Rectal smooth muscle tissue (tissue), 1 donor: ENCODE data around the gene MARCHF4.

ENCODE experiments used
- H3K27ac ChIP-seq: one replicate; pipeline ENCODE4 v1.7.0; 2013; ENCODE audit warnings: low read depth, low read length, inconsistent platforms
- H3K27me3 ChIP-seq: one replicate; pipeline ENCODE4 v1.7.0; 2013; ENCODE audit warnings: low read length; ENCODE audit not compliant: control insufficient read depth, insufficient read depth
- H3K36me3 ChIP-seq: one replicate; pipeline ENCODE4 v1.7.0; 2013; ENCODE audit warnings: low read length; ENCODE audit not compliant: control insufficient read depth, insufficient read depth
- H3K4me1 ChIP-seq: one replicate; pipeline ENCODE4 v1.7.0; 2013; ENCODE audit warnings: low read length; ENCODE audit not compliant: control insufficient read depth, insufficient read depth
- H3K4me3 ChIP-seq: one replicate; pipeline ENCODE4 v1.7.0; 2013; ENCODE audit warnings: low read length
- H3K9ac ChIP-seq: one replicate; pipeline ENCODE4 v1.7.0; 2013; ENCODE audit warnings: low read length

Gene MARCHF4

DNA sequence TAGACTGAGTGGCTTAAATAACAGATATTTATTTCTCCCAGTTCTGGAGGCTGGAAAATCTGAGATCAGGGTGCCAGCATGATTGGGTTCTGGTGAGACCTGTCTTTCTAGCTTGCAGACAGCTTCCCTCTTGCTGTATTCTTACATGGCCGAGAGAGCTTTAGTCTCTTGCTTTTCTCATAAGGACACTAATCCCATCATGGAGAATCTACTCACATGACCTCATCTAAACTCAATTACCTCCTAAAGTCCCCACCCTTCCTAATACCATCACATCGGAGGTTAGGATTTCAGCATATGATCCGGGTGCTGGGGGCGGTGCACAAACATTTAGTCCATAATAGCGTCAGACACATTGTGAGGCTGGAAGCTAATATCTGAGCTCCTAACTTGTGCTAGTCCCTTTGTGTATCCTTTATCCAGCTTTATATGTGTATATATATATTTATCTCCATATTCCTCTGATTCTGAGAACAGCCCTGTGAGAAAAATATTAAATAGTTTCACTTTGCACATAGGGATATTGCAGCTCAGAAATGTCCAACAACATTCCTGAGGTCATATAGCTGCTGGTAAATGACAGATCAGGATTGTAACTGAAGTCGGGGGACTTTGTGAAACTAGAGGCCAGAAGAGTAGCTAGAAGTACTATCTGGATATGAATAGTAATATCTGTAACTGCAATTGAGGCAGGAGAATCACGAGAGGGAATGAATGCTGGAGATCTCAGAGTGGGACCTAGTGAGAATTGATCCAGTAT is 28.9 kb downstream of the MARCHF4 start:
- no peak overlapping the region for H3K9ac ChIP-seq
- H3K4me3 ChIP-seq: no peak overlapping the region
- H3K27ac ChIP-seq: no peak overlapping the region
- H3K36me3 ChIP-seq: no peaks in the 10 kb centered on the region
- H3K27me3 ChIP-seq: no peaks in the 10 kb centered on the region
- H3K4me1 ChIP-seq: no peaks in the 10 kb centered on the region

DNA sequence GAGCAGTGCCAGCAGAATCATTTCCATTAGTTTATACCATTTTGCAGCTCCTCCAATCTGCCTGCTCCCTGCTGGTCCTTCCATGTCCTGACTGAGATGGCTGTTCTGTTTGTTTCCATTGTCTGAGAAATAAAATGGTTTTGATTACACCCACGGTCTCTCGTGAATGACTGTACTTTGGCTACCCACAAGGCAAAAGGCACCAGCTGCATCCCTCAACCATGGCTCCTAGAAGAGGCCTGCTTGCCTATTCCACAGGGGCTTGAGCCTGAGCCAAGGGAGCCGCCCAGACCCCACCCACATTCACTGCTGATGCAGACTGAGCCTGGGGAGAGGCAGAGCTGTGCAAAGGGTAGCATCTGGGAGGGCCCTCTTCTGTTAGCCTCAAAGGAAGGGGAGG is 31.2 kb downstream of the MARCHF4 start:
- Histone ChIP-seq H3K36me3 (no peaks in the 10 kb centered on the region), H3K4me1 (no peaks in the 10 kb centered on the region), H3K27ac (no peak overlapping the region), H3K4me3 (no peak overlapping the region), H3K27me3 (no peaks in the 10 kb centered on the region), H3K9ac (no peak overlapping the region)

GRCh38 chr2:216340280-216340631 is 32.0 kb downstream of the MARCHF4 start:
- no peak overlapping the region for H3K4me3 ChIP-seq
- H3K4me1 ChIP-seq: no peaks in the 10 kb centered on the region
- no peaks in the 10 kb centered on the region for H3K36me3 ChIP-seq
- H3K9ac ChIP-seq: no peak overlapping the region
- no peaks in the 10 kb centered on the region for H3K27me3 ChIP-seq
- no peak overlapping the region for H3K27ac ChIP-seq

DNA sequence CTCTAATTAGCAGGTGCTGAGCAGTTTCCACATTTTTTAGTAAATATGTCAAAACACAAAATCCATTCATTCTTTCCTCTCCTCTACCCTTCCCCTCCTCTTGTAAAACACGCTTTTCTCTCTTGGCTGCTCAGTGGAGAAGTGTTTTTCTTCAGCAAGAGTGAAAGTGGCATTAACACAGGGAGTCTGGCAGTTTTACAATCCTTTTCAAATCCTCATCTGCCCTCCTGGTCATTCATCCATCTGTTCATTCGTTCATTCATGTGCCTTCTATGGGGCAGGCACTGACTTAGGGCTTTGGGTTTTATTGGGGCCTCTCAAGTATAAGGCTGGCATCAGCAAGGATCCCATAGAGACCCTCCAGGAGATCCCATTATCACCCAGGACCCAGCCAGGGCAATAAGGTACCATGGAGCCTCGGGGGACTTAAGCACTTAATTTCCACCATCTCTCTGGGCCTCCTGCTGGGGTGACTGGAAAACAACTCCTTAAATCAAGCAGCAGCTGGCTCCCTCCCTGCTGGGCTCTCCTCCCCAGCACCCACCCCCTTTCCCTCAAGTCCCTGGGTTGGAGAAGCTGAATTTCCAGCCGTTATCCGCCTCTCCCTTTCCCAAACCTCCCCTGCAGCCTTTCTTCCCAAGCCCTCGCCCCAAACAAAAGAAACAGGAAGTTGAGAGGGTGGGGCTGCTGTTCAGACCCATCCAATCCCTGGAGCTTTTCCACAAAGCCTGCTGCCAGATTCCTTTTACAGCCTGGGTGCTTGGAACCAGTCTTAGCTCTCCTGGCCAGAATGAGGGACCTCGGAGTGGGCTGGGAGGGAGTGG is 32.6 kb downstream of the MARCHF4 start:
- Histone ChIP-seq H3K9ac (no peak overlapping the region), H3K27ac (no peak overlapping the region), H3K27me3 (no peaks in the 10 kb centered on the region), H3K4me1 (no peaks in the 10 kb centered on the region), H3K4me3 (no peak overlapping the region), H3K36me3 (no peaks in the 10 kb centered on the region)

DNA sequence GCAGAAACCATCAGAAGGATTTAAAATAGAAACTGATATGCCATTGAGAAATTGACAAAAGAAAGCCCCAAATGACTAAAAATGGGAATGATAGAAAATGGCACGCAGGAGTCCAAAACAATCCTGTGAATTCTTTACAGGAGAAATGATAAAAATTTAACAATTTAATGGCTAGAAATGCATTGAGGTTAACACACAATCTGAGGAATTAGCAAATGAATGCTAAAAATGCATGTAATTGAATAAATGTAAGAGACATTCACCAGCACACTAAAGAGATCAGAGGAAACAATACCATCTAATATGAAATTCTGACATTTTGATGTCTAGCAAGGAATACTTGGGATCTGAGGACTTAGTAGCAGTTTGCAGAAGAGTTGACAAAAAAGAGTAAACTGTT is 37.0 kb downstream of the MARCHF4 start:
- H3K9ac ChIP-seq: no peak overlapping the region
- H3K4me3 ChIP-seq: no peak overlapping the region
- H3K27ac ChIP-seq: no peak overlapping the region
- H3K36me3 ChIP-seq: no peaks in the 10 kb centered on the region
- H3K27me3 ChIP-seq: no peaks in the 10 kb centered on the region
- H3K4me1 ChIP-seq: no peaks in the 10 kb centered on the region

DNA sequence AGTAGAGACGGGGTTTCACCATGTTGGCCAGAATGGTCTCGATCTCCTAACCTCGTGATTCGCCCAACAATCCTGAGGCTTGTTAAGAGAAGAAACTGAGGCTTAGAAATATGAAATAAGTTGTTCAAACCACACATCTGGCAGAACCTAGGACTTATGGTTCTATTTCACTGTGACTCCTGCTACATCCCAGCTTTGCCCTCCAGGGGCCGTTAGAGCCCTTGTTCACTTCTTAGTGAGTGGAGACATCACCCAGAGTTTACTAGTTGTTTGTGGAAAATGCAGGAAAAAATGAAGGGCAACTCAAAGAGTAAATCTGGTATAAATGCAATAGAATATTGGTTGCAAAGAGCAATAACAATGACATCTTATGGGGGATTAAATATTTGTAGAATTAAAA is 43.9 kb downstream of the MARCHF4 start:
- Histone ChIP-seq H3K27me3 (no peaks in the 10 kb centered on the region), H3K27ac (no peak overlapping the region), H3K36me3 (no peaks in the 10 kb centered on the region), H3K9ac (no peak overlapping the region), H3K4me1 (no peaks in the 10 kb centered on the region), H3K4me3 (no peak overlapping the region)

- no peaks in the 10 kb centered on the region for H3K36me3 ChIP-seq
- H3K4me1 ChIP-seq: no peaks in the 10 kb centered on the region
- no peak overlapping the region for H3K27ac ChIP-seq
Observed at GRCh38 chr2:216327447-216327935, 44.8 kb downstream of the MARCHF4 start.

More at GRCh38 chr2:216327447-216327935, 44.8 kb downstream of the MARCHF4 start:
- Histone ChIP-seq H3K4me3 (no peak overlapping the region), H3K27me3 (no peaks in the 10 kb centered on the region), H3K9ac (no peak overlapping the region)
